ENCODE measurements around the gene ARID5B.

The ARID5B gene

GRCh38 chr10:61978965-61979364 lies 77.5 kb downstream of the ARID5B start:
- no peak for DNase-seq (ENCODE audit: low spot score)
- no peak for TF ChIP-seq CTCF (IDR thresholded peaks at IDR 0.05; ENCODE audit: extremely low read depth, missing control alignments)

DNA sequence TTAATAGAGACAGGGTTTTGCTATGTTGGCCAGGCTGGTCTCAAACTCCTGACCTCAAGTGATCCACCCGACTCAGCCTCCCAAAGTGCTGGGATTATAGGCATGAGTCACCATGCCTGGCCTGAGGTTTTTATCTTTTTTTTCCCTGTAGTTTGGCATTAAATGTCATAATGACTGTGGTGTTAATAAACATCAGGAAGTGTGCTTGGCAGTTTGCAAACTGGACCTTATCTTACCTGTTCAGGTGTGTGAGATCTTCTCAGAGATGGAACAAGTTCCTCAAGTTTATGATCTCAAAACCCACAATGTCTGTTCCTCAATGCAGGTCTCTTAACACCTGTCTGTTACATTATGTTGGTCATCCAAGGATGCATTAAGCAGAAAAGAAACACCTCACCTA lies 80.0 kb downstream of the ARID5B start:
- no peak for DNase-seq (ENCODE audit: low spot score)
- TF ChIP-seq CTCF (IDR thresholded peaks at IDR 0.05; ENCODE audit: extremely low read depth, missing control alignments): no peak

DNA sequence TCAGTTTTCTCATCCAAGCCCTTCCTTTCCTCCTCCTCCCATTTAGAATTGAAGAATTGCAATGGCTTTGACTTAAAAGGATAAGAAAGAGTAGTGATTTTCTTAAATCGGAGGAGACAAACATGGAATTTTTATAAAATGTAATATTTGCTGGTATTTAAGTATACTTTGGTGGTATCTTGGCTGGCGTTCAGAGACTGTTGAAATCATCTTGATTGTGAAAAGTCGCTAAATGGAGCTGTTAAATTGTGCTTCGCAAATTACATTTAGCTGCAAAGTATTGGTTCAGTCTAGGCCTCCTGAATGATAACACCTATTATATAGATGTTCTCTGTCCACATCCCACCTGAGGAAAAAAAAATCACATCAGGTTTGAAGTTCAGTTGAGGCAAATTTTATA lies 81.8 kb downstream of the ARID5B start:
- no peak for DNase-seq (ENCODE audit: low spot score)
- TF ChIP-seq CTCF (IDR thresholded peaks at IDR 0.05; ENCODE audit: extremely low read depth, missing control alignments): no peak

DNA sequence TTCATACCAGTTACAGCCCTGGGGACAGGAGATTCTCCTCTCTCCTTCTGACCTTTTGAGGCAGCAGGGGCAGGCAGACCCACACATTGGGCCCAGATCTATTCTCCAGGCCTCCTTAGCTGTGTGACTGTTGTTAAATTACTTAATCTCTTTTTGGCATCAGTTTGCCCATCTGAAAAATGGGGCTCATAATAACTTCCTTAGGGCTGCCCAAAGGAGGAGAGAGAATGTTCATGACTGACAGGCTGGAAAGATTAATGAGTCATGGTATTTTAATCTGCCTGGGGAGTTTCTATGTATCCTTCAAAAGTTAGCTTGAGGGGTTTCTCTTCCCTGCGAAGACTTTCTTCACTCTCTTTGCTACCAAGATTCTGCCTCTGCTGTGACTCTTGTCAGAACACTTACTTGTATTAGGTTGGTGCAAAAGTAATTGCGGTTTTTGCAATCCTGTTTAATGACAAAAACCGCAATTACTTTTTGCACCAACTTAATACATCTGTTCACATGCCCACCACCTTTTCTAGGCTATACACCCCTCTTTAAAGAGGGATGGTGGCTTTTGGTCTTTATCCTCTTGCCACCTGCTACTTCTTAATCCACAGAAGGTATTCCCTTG lies 83.4 kb downstream of the ARID5B start:
- TF ChIP-seq CTCF (IDR thresholded peaks at IDR 0.05; ENCODE audit: extremely low read depth, missing control alignments): no peak
- no peak for DNase-seq (ENCODE audit: low spot score)

DNA sequence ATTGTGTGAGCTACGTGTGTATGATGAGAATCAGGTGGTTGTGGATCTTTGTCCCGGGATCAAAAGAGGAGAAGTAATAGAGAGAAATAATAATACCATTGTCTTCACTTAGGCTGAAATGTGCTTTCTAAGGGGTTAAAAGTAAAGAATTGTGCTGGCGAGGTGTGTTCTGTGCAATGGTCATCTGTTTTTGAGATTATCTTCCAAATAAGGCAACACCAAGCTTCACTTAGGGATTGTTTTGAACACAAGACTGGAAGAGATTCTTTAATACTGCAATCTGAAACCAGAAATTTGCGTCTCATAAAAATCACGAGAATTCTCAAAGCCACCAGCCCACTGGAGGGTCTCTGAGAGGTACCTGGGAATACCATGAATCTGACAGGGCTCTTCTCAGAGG lies 84.2 kb downstream of the ARID5B start:
- no peak for TF ChIP-seq CTCF (IDR thresholded peaks at IDR 0.05; ENCODE audit: extremely low read depth, missing control alignments)
- DNase-seq (ENCODE audit: low spot score): no peak

GRCh38 chr10:61986382-61986781 lies 84.9 kb downstream of the ARID5B start:
- no peak for DNase-seq (ENCODE audit: low spot score)

More at GRCh38 chr10:61986382-61986781, 84.9 kb downstream of the ARID5B start:
- no peak for TF ChIP-seq CTCF (IDR thresholded peaks at IDR 0.05; ENCODE audit: extremely low read depth, missing control alignments)
